ENCODE data around the gene TPD52L2. TPM values are rescaled to one million over a fixed set of nuclear protein-coding genes. Genes with fewer than 3 reads are reported as not detected.
A peak's percentile ranks its signal among the peaks of the same experiment; 100 is the strongest.

TPD52L2 gene
- total RNA-seq, 1 donor from 2014 or later, result 88.1 TPM

DNA sequence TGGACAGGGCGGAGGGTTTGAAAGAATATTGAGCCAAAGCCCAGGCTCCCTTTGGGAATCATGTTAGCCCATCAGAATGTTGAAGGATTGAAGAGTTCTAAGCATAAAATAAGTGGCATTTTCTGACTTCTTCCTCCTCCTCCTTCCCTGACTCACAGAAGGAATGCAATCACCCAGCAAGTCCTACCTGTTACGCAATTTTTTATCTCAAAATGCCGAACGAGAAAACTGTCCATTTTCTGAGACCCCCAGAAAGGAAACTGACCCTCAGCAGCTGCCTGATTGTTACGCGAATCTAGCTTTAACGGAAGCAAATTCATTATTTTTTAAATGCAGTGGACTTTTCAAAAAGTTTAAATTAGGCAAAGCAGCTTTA, 25.1 kb downstream of the TPD52L2 start:
- H3K9me3 Mint-ChIP-seq (ENCODE audit: low read depth), result no peaks in the 10 kb centered on the region
- no peak overlapping the region for H3K4me3 Mint-ChIP-seq (ENCODE audit: low read depth)
- H3K4me1 Mint-ChIP-seq (ENCODE audit: low read depth), result peaks cover 4% of the 10 kb centered on the region
- no peaks in the 10 kb centered on the region for H3K27me3 Mint-ChIP-seq
- TF ChIP-seq, protein P1, sequence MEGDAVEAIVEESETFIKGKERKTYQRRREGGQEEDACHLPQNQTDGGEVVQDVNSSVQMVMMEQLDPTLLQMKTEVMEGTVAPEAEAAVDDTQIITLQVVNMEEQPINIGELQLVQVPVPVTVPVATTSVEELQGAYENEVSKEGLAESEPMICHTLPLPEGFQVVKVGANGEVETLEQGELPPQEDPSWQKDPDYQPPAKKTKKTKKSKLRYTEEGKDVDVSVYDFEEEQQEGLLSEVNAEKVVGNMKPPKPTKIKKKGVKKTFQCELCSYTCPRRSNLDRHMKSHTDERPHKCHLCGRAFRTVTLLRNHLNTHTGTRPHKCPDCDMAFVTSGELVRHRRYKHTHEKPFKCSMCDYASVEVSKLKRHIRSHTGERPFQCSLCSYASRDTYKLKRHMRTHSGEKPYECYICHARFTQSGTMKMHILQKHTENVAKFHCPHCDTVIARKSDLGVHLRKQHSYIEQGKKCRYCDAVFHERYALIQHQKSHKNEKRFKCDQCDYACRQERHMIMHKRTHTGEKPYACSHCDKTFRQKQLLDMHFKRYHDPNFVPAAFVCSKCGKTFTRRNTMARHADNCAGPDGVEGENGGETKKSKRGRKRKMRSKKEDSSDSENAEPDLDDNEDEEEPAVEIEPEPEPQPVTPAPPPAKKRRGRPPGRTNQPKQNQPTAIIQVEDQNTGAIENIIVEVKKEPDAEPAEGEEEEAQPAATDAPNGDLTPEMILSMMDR (IDR thresholded peaks at IDR 0.05; ENCODE audit: unreplicated experiment), result no peak
- DNase-seq (ENCODE audit: low spot score, unreplicated experiment), result no peak
- H3K36me3 Mint-ChIP-seq (ENCODE audit: insufficient read depth), result peaks cover 6% of the 10 kb centered on the region
- no peak overlapping the region for H3K27ac Mint-ChIP-seq

DNA sequence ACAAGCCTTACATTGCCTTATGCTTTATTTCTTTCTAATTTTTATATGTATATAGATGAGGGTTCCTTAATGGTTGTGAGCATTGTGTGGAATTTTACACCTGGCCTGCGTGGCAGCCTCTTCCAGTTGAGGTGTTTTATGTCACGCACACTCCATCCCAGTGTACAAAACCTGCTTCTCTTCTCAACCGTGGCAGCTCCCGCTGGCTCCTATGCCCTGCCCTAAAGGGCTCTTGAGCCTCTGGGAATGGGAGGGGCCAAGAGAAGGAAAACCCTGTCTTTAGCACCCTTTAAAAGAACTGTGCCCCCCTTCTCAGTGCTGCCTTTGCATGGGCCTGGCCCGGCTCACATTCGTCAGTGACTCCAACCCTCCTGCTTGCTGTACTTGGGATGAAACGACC, 25.5 kb downstream of the TPD52L2 start:
- peaks cover 6% of the 10 kb centered on the region for H3K36me3 Mint-ChIP-seq (ENCODE audit: insufficient read depth)
- no peak overlapping the region for H3K27ac Mint-ChIP-seq

DNA sequence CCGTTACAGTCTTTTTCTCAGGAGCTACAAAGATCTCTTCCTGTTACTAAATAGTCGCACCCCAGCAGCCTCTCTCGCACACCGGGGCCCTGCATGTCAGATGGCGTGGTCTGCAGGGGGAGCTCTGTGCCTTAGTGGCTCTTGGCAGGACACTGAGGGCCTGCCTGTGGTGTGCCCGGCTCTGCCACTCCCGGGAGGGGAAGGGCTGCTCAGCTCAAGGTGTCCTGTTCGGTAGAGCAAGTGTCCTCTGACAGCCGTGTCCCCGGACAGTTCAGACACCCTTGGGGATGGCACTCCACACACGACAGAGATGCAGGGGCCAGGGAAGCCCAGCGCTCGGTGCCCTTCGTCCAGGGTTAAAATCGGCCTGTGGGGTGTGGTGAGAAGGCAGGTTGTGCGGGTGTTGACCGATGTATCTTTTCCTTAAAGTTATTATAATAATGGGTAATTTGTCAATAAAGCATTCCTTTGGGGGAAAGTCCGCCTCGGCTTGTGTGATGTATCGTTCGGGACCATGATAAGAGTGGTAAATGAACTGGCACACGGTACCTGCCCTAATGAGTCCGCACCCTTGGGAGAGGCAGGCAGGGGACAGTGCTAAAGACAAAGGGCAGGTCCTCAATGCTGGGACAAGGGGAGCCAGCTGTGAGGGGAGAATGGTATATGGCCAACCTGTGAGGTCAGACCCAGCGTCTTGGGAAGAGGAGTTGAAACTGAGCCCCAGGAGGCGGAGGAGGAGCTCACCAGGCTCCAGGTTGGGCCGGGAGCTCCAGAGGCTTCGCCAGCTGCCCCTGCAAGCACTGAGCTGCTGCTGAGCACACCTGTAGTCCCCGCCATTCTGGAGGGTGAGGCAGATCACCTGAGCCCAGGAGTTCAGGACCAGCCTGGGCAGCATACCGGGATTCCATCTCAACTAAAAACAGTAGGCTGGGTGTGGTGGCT, 26.3 kb downstream of the TPD52L2 start:
- TF ChIP-seq, protein P1 (IDR thresholded peaks at IDR 0.05; ENCODE audit: unreplicated experiment), result no peak
- Mint-ChIP-seq H3K4me3 (ENCODE audit: low read depth) (no peak overlapping the region), H3K36me3 (ENCODE audit: insufficient read depth) (peaks cover 6% of the 10 kb centered on the region), H3K9me3 (ENCODE audit: low read depth) (no peaks in the 10 kb centered on the region), H3K27me3 (no peaks in the 10 kb centered on the region), H3K4me1 (ENCODE audit: low read depth) (peaks cover 10% of the 10 kb centered on the region), H3K27ac (no peak overlapping the region)
- no peak for DNase-seq (ENCODE audit: low spot score, unreplicated experiment)

More for the DNA sequence above, 25.5 kb downstream of the TPD52L2 start:
- no peaks in the 10 kb centered on the region for H3K27me3 Mint-ChIP-seq
- H3K4me3 Mint-ChIP-seq (ENCODE audit: low read depth), result no peak overlapping the region
- no peaks in the 10 kb centered on the region for H3K9me3 Mint-ChIP-seq (ENCODE audit: low read depth)
- TF ChIP-seq, protein P1 (IDR thresholded peaks at IDR 0.05; ENCODE audit: unreplicated experiment), result no peak
- no peak for DNase-seq (ENCODE audit: low spot score, unreplicated experiment)
- peaks cover 4% of the 10 kb centered on the region for H3K4me1 Mint-ChIP-seq (ENCODE audit: low read depth)

DNA sequence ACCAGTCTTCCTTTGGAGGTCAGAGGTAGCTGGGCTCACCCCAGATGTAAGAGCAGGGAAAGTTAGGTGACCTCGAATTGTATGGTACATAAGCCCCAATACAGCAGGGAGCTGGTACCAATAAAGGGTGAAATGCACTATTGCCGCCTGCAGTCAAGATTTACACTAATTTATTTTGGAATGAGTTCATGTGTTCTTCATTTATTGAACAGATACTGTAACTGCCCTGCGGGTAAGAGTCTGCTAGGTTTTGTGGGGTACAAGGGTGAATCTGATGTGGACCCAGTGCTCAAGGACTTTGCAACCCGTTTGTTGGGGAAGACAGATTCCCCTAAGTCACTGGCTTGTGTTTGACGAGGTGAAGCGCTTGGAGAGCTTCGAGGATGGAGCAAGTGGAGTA, 27.3 kb downstream of the TPD52L2 start:
- DNase-seq (ENCODE audit: low spot score, unreplicated experiment), result no peak
- H3K4me1 Mint-ChIP-seq (ENCODE audit: low read depth), result peaks cover 18% of the 10 kb centered on the region
- no peak overlapping the region for H3K27ac Mint-ChIP-seq
- no peaks in the 10 kb centered on the region for H3K9me3 Mint-ChIP-seq (ENCODE audit: low read depth)
- TF ChIP-seq, protein P1 (IDR thresholded peaks at IDR 0.05; ENCODE audit: unreplicated experiment), result no peak
- H3K36me3 Mint-ChIP-seq (ENCODE audit: insufficient read depth), result peaks cover 6% of the 10 kb centered on the region
- H3K27me3 Mint-ChIP-seq, result no peaks in the 10 kb centered on the region
- H3K4me3 Mint-ChIP-seq (ENCODE audit: low read depth), result no peak overlapping the region

DNA sequence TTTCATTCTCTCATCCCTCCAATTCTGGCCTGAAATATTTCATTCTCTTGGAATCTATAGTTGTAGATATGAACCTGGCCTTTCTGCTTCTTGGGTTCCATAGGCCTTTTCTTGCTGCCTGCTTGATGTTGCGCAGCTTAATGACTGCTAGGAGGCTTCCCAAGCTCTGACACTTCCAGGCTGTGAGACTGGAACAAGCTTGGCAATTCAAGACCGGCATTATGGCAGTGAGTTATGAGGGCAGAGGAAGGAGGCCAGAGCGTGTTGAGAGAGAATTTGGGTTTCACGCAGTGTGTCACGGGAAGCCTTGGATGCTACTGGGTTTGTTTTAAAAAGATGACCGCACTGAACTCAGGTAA, 28.9 kb downstream of the TPD52L2 start:
- peak overlapping the region; percentile 49 for H3K27ac Mint-ChIP-seq
- H3K27me3 Mint-ChIP-seq, result no peaks in the 10 kb centered on the region
- DNase-seq (ENCODE audit: low spot score, unreplicated experiment), result no peak
- H3K4me3 Mint-ChIP-seq (ENCODE audit: low read depth), result peak overlapping the region; percentile 76
- no peaks in the 10 kb centered on the region for H3K9me3 Mint-ChIP-seq (ENCODE audit: low read depth)
- peaks cover 4% of the 10 kb centered on the region for H3K36me3 Mint-ChIP-seq (ENCODE audit: insufficient read depth)
- H3K4me1 Mint-ChIP-seq (ENCODE audit: low read depth), result peaks cover 22% of the 10 kb centered on the region
- TF ChIP-seq, protein P1 (IDR thresholded peaks at IDR 0.05; ENCODE audit: unreplicated experiment), result no peak
